Kidney epithelial cell (primary cell): ENCODE measurements around the gene NXN. TPM values are rescaled to one million over a fixed set of nuclear protein-coding genes. Genes with fewer than 3 reads are reported as not detected.
A peak's percentile ranks its signal among the peaks of the same experiment; 100 is the strongest.
"Not testable (repeated sequence)": the region's sequence is repeated elsewhere in the genome, so short reads cannot be mapped to it uniquely, and the experiment has no call there.

ENCODE experiments used
- DNase-seq: peaks from one replicate; pipeline ENCODE4 v3.0.0-alpha.2; 2010; ENCODE audit warnings: low read depth
- H3K27me3 ChIP-seq: 2 replicates; pipeline ENCODE4 v1.6.0; 2011; ENCODE audit warnings: low read length; ENCODE audit not compliant: control insufficient read depth, insufficient read depth
- H3K36me3 ChIP-seq: 2 replicates; pipeline ENCODE4 v1.5.1; 2011; ENCODE audit warnings: low read length; ENCODE audit not compliant: control insufficient read depth, insufficient read depth
- H3K4me3 ChIP-seq: 2 replicates; pipeline ENCODE4 v1.5.1; 2011; ENCODE audit warnings: low read depth, mild to moderate bottlenecking, control low read depth, low read length
- total RNA-seq: library from RNA; depleted of rRNA; stranded (reverse); fragments of >200 nt; gene quantifications from 2 replicates; pipeline ENCODE4 v1.2.3, GENCODE V29; 2015
- TF ChIP-seq, protein P1 (sequence below): IDR thresholded peaks from 2 replicates; pipeline ENCODE4 v1.5.1; 2011; ENCODE audit warnings: mild to moderate bottlenecking, moderate library complexity, low read length, control low read depth, inconsistent platforms; ENCODE audit not compliant: insufficient read depth, poor library complexity, severe bottlenecking

NXN gene
- total RNA-seq, 1 donor from 2014 or later = 34.3 TPM

DNA sequence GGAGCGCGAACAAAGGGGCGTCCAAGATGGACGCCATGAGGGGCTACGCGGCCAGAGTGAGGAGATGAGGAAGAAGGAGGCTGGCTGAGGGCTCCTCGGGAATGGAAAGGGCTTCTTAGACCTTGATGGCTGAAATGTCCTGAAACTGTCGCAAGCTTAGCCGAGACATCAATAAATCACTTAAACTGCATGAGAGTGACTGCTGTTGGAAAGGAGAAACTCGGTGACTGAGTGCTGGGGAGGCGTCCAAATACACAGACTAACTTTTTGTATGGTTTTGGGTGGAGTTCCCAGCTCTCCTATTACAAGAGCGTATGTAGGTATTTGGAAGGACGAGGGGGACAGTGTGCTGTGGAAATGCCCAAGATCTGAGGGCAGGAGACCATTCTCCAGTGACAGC is 226.2 kb downstream of the NXN start:
- TF ChIP-seq, protein P1, sequence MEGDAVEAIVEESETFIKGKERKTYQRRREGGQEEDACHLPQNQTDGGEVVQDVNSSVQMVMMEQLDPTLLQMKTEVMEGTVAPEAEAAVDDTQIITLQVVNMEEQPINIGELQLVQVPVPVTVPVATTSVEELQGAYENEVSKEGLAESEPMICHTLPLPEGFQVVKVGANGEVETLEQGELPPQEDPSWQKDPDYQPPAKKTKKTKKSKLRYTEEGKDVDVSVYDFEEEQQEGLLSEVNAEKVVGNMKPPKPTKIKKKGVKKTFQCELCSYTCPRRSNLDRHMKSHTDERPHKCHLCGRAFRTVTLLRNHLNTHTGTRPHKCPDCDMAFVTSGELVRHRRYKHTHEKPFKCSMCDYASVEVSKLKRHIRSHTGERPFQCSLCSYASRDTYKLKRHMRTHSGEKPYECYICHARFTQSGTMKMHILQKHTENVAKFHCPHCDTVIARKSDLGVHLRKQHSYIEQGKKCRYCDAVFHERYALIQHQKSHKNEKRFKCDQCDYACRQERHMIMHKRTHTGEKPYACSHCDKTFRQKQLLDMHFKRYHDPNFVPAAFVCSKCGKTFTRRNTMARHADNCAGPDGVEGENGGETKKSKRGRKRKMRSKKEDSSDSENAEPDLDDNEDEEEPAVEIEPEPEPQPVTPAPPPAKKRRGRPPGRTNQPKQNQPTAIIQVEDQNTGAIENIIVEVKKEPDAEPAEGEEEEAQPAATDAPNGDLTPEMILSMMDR = no peak
- H3K36me3 ChIP-seq = no peaks in the 10 kb centered on the region
- DNase-seq = no peak
- H3K27me3 ChIP-seq = no peaks in the 10 kb centered on the region
- H3K4me3 ChIP-seq = no peak overlapping the region

DNA sequence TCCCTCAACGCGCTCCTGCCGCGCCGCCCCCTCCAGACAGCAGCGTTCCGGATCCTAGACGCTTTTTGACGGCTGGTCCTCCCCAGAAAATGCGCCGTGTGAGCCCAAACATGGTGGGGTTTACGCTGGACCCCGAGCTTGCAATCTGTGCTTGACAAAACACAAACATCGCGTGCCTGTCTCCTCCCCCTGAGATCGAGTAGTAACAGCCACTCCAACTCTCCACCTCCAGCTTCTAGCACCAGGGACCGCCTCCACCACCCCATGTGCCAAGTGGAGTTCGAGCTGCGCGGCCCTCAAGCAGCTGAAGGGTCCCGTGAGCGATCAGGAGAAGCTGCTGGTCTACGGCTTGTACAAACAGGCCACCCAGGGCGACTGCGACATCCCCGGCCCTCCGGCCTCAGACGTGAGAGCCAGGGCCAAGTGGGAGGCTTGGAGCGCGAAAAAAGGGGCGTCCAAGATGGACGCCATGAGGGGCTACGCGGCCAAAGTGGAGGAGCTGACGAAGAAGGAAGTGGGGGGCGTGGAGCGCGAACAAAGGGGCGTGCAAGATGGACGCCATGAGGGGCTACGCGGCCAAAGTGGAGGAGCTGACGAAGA is 226.9 kb downstream of the NXN start:
- TF ChIP-seq, protein P1 = no peak
- no peaks in the 10 kb centered on the region for H3K36me3 ChIP-seq
- no peaks in the 10 kb centered on the region for H3K27me3 ChIP-seq
- peak overlapping the region; percentile 62 for H3K4me3 ChIP-seq
- DNase-seq = no peak

GRCh38 chr17:752002-752619 is 227.5 kb downstream of the NXN start, which contains the start of gene GEMIN4:
Gene GEMIN4 (minus strand): TSS chr17:752264. CDS start chr17:752142, 122 bp downstream.
- TF ChIP-seq, protein P1 = peak; percentile 91
- Histone ChIP-seq H3K36me3 (no peaks in the 10 kb centered on the region), H3K4me3 (peak within 1 kb of the TSS; percentile 62), H3K27me3 (no peaks in the 10 kb centered on the region)
- DNase-seq = peak; percentile 39

DNA sequence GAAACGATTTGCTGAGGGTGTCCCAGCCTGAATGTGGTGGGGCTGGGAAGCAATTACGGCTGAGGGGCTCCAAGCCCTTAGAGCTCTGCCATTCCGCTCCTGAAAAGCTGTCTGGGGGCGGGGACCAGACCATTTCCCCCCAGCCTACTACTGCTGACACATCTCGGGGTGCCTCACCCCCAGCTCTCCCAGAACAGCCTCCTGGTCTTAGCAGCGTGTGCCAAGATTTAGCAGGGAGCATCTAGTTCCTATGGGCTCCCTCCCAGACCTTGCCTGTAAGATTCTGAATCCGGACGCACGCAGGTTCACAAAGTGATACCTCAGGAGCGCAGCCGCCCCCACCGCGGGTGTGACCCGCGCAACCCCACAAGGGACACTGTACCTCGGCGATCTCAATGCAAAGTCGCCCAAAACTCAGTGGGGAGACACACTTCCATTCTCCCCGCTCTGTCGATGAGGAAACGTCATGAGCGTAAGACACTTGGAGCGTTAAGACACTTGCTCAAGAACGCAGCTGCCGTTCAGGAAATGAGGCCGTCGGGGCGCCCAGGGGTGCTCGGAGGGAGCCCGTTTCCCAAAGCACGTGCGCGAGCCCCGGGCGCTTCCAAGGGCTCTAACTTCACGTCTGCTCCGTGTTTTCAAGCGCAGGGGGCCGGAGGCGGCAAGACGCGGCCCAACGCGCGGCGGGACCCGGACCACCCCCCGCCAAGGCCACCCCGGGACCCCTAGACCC is 228.1 kb downstream of the NXN start:
- Histone ChIP-seq H3K27me3 (no peaks in the 10 kb centered on the region), H3K36me3 (peaks cover 1% of the 10 kb centered on the region), H3K4me3 (peak overlapping the region; percentile 62)
- TF ChIP-seq, protein P1 = no peak
- no peak for DNase-seq

DNA sequence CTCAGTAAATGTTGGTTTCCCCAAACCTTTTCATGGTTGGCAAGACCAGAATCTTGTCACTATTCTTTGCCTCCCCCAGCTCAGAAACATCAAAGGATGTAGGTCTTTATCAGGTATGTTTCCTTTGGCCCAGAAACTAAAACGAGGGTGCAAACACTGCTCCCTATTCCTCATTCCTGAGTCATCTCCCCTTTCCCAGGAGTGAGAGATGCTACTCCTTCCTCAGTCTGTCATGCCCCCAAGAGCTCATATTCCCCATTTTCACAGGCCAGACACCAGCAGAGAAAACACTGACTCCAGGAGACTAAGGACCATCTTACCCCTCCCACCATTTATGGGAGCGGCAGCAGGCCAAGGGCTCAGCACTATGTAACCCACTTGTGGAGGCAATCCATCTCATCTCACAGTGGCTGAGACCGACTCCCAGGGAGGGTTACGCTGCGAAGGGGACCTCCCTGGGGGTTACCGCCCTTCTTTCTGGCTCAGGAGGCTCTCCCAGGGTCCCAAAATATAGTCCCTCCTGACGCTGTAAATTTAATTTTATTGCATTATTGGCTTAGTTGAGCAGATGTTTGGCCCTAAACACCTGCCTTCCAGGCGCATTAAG is 229.0 kb downstream of the NXN start:
- H3K36me3 ChIP-seq = peaks cover 4% of the 10 kb centered on the region
- TF ChIP-seq, protein P1 = no peak
- H3K27me3 ChIP-seq = no peaks in the 10 kb centered on the region
- H3K4me3 ChIP-seq = no peak overlapping the region
- DNase-seq = no peak

DNA sequence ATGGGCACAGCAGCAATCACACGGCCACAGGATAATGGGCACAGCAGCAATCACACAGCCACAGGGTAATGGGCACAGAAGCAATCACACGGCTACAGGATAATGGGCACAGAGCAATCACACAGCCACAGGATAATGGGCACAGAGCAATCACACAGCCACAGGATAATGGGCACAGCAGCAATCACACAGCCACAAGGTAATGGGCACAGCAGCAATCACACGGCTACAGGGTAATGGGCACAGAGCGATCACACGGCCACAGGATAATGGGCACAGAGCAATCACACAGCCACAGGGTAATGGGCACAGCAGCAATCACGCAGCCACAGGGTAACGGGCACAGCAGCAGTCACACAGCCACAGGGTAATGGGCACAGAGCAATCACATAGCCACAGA is 230.2 kb downstream of the NXN start:
- not testable (repeated sequence) for H3K36me3 ChIP-seq, DNase-seq, H3K4me3 ChIP-seq, H3K27me3 ChIP-seq
